Activated CD4-positive, alpha-beta T cell treated with anti-CD3 and anti-CD28 coated beads for 36 hours (primary cell): ENCODE measurements around the gene KIF13A. TPM values are rescaled to one million over a fixed set of nuclear protein-coding genes. Genes with fewer than 3 reads are reported as not detected.

ENCODE experiments used
- ATAC-seq: fragments of 200-7000 bp; cut with Tn5 transposase; one replicate; pipeline ENCODE4 v1.10.0; 2021; ENCODE audit warnings: mild to moderate bottlenecking, moderate library complexity
- CTCF ChIA-PET: fragments of 350-600 bp; sonication (Branson Sonifier 250); formaldehyde crosslinking; loops from one replicate; lab custom pipeline; 2021; ENCODE audit warnings: antibody characterized with exemption; lab: Charles Lee
- POLR2A ChIA-PET: fragments of 350-600 bp; sonication (Branson Sonifier 250); formaldehyde crosslinking; loops from one replicate; lab custom pipeline; 2021; ENCODE audit warnings: antibody characterized with exemption, inconsistent platforms; lab: Charles Lee
- DNase-seq: peaks from one replicate; pipeline ENCODE4 v3.0.0-alpha.2; 2020
- H3K27ac Mint-ChIP-seq: one replicate; pipeline ENCODE4 v1.8.0; 2021; ENCODE audit warnings: mixed read lengths
- H3K27me3 Mint-ChIP-seq: one replicate; pipeline ENCODE4 v1.8.0; 2021; ENCODE audit warnings: mixed read lengths
- H3K36me3 Mint-ChIP-seq: one replicate; pipeline ENCODE4 v1.8.0; 2021; ENCODE audit warnings: low read depth, mixed read lengths
- H3K4me1 Mint-ChIP-seq: one replicate; pipeline ENCODE4 v1.8.0; 2021; ENCODE audit warnings: mixed read lengths
- H3K4me3 Mint-ChIP-seq: one replicate; pipeline ENCODE4 v1.8.0; 2021; ENCODE audit warnings: mild to moderate bottlenecking, moderate library complexity, mixed read lengths
- H3K9me3 Mint-ChIP-seq: one replicate; pipeline ENCODE4 v1.8.0; 2021; ENCODE audit warnings: low read depth, mixed read lengths
- intact Hi-C, 2 experiments: fragments of 100-400 bp; cut with DNase I in 1 of 2; cut with micrococcal nuclease in 1 of 2; formaldehyde crosslinking; loops; one replicate each; pipeline versions ENCODE4 v1.14.2 to v1.15.1; 2022 to 2024; cut with DNase I, micrococcal nuclease
- total RNA-seq, 2 experiments: library from RNA; stranded (reverse); gene quantifications; one replicate each; pipeline ENCODE4 v1.2.3, GENCODE V29; 2021

KIF13A gene
- total RNA-seq, 2 experiments from 2014 or later, result 0.07 TPM; not detected in 1

GRCh38 chr6:17724341-17724740, 263.1 kb downstream of the KIF13A start:
- intact Hi-C loops, result no loop called here
- ATAC-seq, result no peak
- Mint-ChIP-seq H3K36me3 (no peaks in the 10 kb centered on the region), H3K4me3 (no peak overlapping the region), H3K4me1 (no peaks in the 10 kb centered on the region), H3K27me3 (no peaks in the 10 kb centered on the region), H3K9me3 (no peaks in the 10 kb centered on the region), H3K27ac (no peak overlapping the region)
- ChIA-PET POLR2A (no interaction called here), CTCF (no interaction called here)
- no peak for DNase-seq

- Mint-ChIP-seq H3K4me3 (no peak overlapping the region), H3K27me3 (no peaks in the 10 kb centered on the region), H3K27ac (no peak overlapping the region), H3K4me1 (no peaks in the 10 kb centered on the region), H3K9me3 (no peaks in the 10 kb centered on the region), H3K36me3 (no peaks in the 10 kb centered on the region)
- intact Hi-C loops, result no loop called here
- ATAC-seq (no peak), DNase-seq (no peak)
- POLR2A ChIA-PET, result interaction anchor here (0.8 kb wide), 1 partner anchor 196 kb away, joined by 7 read pairs; no protein-coding TSS in a partner anchor
- CTCF ChIA-PET, result interaction anchor here (0.6 to 1.2 kb wide), 2 partner anchors 16 to 22 kb away, joined by 3 read pairs; no protein-coding TSS in a partner anchor
Measured at GRCh38 chr6:17721671-17722070, 265.8 kb downstream of the KIF13A start.

GRCh38 chr6:17719323-17720041, 268.0 kb downstream of the KIF13A start:
- Mint-ChIP-seq H3K36me3 (no peaks in the 10 kb centered on the region), H3K4me3 (no peak overlapping the region), H3K27ac (no peak overlapping the region), H3K27me3 (no peaks in the 10 kb centered on the region), H3K9me3 (no peaks in the 10 kb centered on the region), H3K4me1 (peaks cover 10% of the 10 kb centered on the region)
- CTCF ChIA-PET, result no interaction called here
- intact Hi-C loops, result no loop called here
- ATAC-seq (no peak), DNase-seq (no peak)
- POLR2A ChIA-PET, result interaction anchor here (0.7 kb wide), 1 partner anchor 17 kb away, joined by 10 read pairs; no protein-coding TSS in a partner anchor

- Mint-ChIP-seq H3K36me3 (no peaks in the 10 kb centered on the region), H3K9me3 (no peaks in the 10 kb centered on the region), H3K27ac (no peak overlapping the region), H3K27me3 (no peaks in the 10 kb centered on the region), H3K4me3 (no peak overlapping the region), H3K4me1 (peaks cover 15% of the 10 kb centered on the region)
- DNase-seq (no peak), ATAC-seq (no peak)
- ChIA-PET POLR2A (no interaction called here), CTCF (no interaction called here)
- intact Hi-C loops, result no loop called here
Measured at GRCh38 chr6:17716221-17716620, 271.2 kb downstream of the KIF13A start.

- no peaks in the 10 kb centered on the region for H3K36me3 Mint-ChIP-seq
- no peaks in the 10 kb centered on the region for H3K9me3 Mint-ChIP-seq
- H3K4me1 Mint-ChIP-seq, result peaks cover 15% of the 10 kb centered on the region
- peak overlapping the region; percentile 26 for H3K4me3 Mint-ChIP-seq
- peak overlapping the region; percentile 93 for H3K27ac Mint-ChIP-seq
- DNase-seq (peak; percentile 59), ATAC-seq (peak; percentile 97)
- ChIA-PET CTCF (interaction anchor here (0.8 to 1.9 kb wide), 4 partner anchors 11 to 90 kb away, joined by 3 to 7 read pairs (median 3); no protein-coding TSS in a partner anchor), POLR2A (interaction anchor here (0.6 to 2.0 kb wide), 3 partner anchors 8 to 84 kb away, joined by 3 to 12 read pairs (median 5); partner anchors contain the start of gene NUP153)
- intact Hi-C loops, result loop anchor here in 1 of 2 experiments (1.0 kb wide), 1 partner anchor 8 kb away; no protein-coding TSS in a partner anchor
- no peaks in the 10 kb centered on the region for H3K27me3 Mint-ChIP-seq
Measured at GRCh38 chr6:17714879-17715851, 272.3 kb downstream of the KIF13A start.

GRCh38 chr6:17714177-17714576, 273.3 kb downstream of the KIF13A start:
- CTCF ChIA-PET, result interaction anchor here (0.6 to 1.9 kb wide), 5 partner anchors 10 to 91 kb away, joined by 3 to 7 read pairs (median 3); no protein-coding TSS in a partner anchor
- no peak for DNase-seq
- Mint-ChIP-seq H3K27me3 (no peaks in the 10 kb centered on the region), H3K27ac (no peak overlapping the region), H3K4me3 (no peak overlapping the region), H3K36me3 (peaks cover under 1% of the 10 kb centered on the region), H3K4me1 (peaks cover 15% of the 10 kb centered on the region), H3K9me3 (no peaks in the 10 kb centered on the region)
- intact Hi-C loops, result no loop called here
- ATAC-seq, result no peak
- POLR2A ChIA-PET, result interaction anchor here (2.0 kb wide), 1 partner anchor 10 kb away, joined by 12 read pairs; no protein-coding TSS in a partner anchor

GRCh38 chr6:17712576-17712975, 274.9 kb downstream of the KIF13A start:
- H3K4me3 Mint-ChIP-seq, result no peak overlapping the region
- DNase-seq (no peak), ATAC-seq (no peak)
- peaks cover 17% of the 10 kb centered on the region for H3K4me1 Mint-ChIP-seq
- no peaks in the 10 kb centered on the region for H3K27me3 Mint-ChIP-seq
- intact Hi-C loops, result no loop called here
- no peaks in the 10 kb centered on the region for H3K9me3 Mint-ChIP-seq
- ChIA-PET CTCF (no interaction called here), POLR2A (no interaction called here)
- no peak overlapping the region for H3K27ac Mint-ChIP-seq
- H3K36me3 Mint-ChIP-seq, result peaks cover 14% of the 10 kb centered on the region

GRCh38 chr6:17710331-17710730, 277.1 kb downstream of the KIF13A start:
- ATAC-seq (no peak), DNase-seq (no peak)
- no peaks in the 10 kb centered on the region for H3K9me3 Mint-ChIP-seq
- H3K36me3 Mint-ChIP-seq, result peaks cover 23% of the 10 kb centered on the region
- H3K4me1 Mint-ChIP-seq, result peaks cover 18% of the 10 kb centered on the region
- no peak overlapping the region for H3K27ac Mint-ChIP-seq
- no peaks in the 10 kb centered on the region for H3K27me3 Mint-ChIP-seq
- intact Hi-C loops, result no loop called here
- H3K4me3 Mint-ChIP-seq, result no peak overlapping the region
- CTCF ChIA-PET, result no interaction called here
- POLR2A ChIA-PET, result interaction anchor here (0.7 kb wide), 1 partner anchor 30 kb away, joined by 4 read pairs; no protein-coding TSS in a partner anchor

GRCh38 chr6:17709476-17709875, 278.0 kb downstream of the KIF13A start:
- Mint-ChIP-seq H3K4me3 (no peak overlapping the region), H3K27ac (no peak overlapping the region), H3K4me1 (peaks cover 11% of the 10 kb centered on the region), H3K27me3 (no peaks in the 10 kb centered on the region), H3K9me3 (no peaks in the 10 kb centered on the region), H3K36me3 (peaks cover 23% of the 10 kb centered on the region)
- CTCF ChIA-PET, result interaction anchor here (1.2 kb wide), 1 partner anchor 106 kb away, joined by 4 read pairs; no protein-coding TSS in a partner anchor
- intact Hi-C loops, result loop anchor here (5.0 to 10.0 kb wide), 6 partner anchors 448 to 1582 kb away; partner anchors contain the start of genes ATXN1 (in 1 of the 2), DEK (in 1 of the 2), KDM1B (in 1 of the 2) and MYLIP (in 1 of the 2)
- DNase-seq (no peak), ATAC-seq (no peak)
- POLR2A ChIA-PET, result no interaction called here
